Sigmoid colon (tissue), 4 donors: ENCODE data around the gene DYNC1H1.

ENCODE experiments used
- CTCF ChIP-seq, 4 experiments: fragments of 450-650 bp in 3 of 4; fragments of 200-600 bp in 1 of 4; IDR thresholded peaks; one replicate each; pipeline ENCODE4 v1.5.1; 2016 to 2019; ENCODE audit warnings: antibody characterized with exemption in 4 of 4, mild to moderate bottlenecking in 3 of 4, moderate library complexity in 2 of 4
- EP300 ChIP-seq, 4 donors: sonication (generic); formaldehyde crosslinking; IDR thresholded peaks; one replicate each; pipeline ENCODE4 v1.6.1; 2017; ENCODE audit warnings: antibody characterized with exemption in 4 of 4
- POLR2A ChIP-seq, 2 donors: fragments of 450-650 bp; IDR thresholded peaks; one replicate each; pipeline ENCODE4 v1.6.1; 2016; ENCODE audit warnings: antibody characterized with exemption in 2 of 2, mild to moderate bottlenecking in 2 of 2, moderate library complexity in 2 of 2
- POLR2AphosphoS5 ChIP-seq, 4 donors: sonication (generic); formaldehyde crosslinking; IDR thresholded peaks; one replicate each; pipeline ENCODE4 v1.6.1; 2017; ENCODE audit warnings: antibody characterized with exemption in 4 of 4

DNA sequence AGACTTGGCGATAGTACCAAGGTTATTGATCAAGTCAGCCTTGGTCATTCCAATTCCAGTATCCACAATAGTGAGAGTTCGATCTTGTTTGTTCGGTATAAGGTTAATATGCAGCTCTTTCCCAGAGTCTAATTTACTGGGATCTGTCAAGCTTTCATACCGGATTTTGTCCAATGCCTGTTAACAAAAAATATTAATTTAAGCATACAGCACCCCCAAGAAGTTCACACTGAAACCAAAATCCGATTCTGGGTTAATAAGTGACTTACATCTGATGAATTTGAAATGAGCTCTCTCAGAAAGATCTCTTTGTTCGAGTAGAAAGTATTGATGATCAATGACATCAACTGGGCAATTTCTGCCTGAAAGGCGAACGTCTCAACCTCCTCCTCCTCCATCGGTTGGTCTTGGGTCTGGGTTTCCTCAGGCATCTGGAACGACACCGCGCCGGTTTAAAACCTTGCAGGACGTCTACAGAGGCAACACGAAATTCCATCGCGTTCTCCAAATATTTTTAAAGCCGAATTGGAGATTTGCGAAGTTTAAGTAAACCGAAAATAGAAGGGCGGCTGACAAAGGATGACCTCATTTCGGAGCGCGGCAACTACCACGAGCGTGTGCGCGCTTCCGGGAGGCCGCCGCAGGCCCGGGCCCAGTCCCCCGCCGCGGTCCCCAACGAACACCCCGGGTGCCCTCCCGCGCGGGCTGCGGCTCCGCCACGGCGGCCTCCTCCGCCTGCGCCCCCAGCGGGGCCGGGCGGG is 121.8 kb downstream of the DYNC1H1 start:
- TF ChIP-seq CTCF (IDR thresholded peaks at IDR 0.05): no peak
- TF ChIP-seq POLR2AphosphoS5 (IDR thresholded peaks at IDR 0.05): peak in 1 of 4 donors; percentile 20
- TF ChIP-seq POLR2A (IDR thresholded peaks at IDR 0.05): no peak
- TF ChIP-seq EP300 (IDR thresholded peaks at IDR 0.05): no peak
